GM19395 (cell line): ENCODE data around the gene ITGB3.
"Not testable (repeated sequence)": the region's sequence is repeated elsewhere in the genome, so short reads cannot be mapped to it uniquely, and the experiment has no call there.

ENCODE experiments used
- ATAC-seq: cut with Tn5 transposase; IDR thresholded peaks from one replicate; pipeline ENCODE4 v1.9.1; 2021; ENCODE audit warnings: mild to moderate bottlenecking, moderate library complexity; ENCODE audit not compliant: unreplicated experiment

Gene ITGB3

GRCh38 chr17:47243737-47244598 is 9.7 kb upstream of the ITGB3 start:
- no peak for ATAC-seq

DNA sequence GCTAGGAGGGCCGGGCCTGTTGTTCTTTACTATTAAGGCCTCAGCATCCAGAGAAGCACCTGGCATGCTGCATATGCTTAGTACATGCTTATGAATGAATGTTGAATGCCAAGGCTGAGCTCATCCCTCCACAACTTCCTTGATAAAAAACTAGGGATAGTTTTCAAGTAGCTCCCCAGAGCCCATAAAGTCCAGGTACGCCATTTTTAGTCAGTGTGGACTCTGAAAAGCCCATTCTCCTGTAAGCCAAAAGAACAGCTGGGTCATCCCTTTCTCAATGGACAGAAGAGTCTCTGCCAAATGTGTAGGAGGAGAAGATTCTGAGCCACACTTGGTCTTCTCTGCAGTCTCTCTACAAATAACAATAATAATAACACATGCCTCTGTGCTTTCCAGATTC is 8.9 kb upstream of the ITGB3 start:
- ATAC-seq = no peak

DNA sequence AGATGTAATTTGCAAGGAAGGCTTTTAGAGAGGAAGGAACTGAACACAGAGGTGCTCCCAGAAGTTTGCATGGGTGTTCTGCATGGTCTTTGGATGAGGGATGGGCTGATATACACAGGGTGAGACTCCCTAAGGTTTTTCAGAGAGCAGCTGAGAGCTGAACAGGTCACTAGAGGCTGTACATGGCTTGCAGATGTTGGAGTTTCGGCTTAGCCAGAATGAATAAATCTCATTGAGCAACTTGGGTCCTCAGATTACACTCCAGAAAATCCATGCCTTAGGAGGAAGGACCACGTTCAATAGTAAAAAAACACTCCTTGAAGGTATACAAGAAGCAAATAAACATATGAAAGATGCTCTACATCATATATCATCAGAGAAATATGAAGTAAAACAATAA is 7.5 kb upstream of the ITGB3 start:
- ATAC-seq = no peak

- ATAC-seq = no peak
Observed at GRCh38 chr17:47250855-47251254, 2.8 kb upstream of the ITGB3 start.

DNA sequence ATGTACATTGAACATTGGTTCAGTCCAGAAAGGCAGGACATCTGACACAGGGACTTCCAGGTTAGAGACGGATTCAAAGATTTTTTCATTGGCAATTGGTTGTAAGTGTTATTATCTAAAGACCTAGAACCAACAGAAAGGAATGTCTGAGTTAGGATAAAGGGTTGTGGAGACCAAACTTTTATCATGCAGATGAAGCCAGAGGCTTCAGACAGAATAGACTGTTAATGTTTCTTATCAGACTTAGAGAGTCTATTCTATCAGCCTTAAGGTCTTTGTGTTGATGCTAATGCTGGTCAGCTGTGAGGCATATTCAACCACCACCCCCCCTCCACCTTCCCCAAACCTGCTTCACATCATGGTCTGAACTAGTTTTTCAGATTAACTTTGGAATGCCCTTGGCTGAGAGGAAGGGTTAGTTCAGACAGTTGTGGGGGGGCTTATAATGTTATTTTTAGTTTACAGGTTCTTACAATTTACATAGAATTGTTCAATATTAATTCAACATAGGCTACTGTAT is 2.1 kb upstream of the ITGB3 start:
- ATAC-seq = no peak

GRCh38 chr17:47252209-47252608 is 1.4 kb upstream of the ITGB3 start:
- ATAC-seq = no peak

GRCh38 chr17:47252766-47253512 is 688 bp upstream of the ITGB3 start:
- no peak for ATAC-seq

DNA sequence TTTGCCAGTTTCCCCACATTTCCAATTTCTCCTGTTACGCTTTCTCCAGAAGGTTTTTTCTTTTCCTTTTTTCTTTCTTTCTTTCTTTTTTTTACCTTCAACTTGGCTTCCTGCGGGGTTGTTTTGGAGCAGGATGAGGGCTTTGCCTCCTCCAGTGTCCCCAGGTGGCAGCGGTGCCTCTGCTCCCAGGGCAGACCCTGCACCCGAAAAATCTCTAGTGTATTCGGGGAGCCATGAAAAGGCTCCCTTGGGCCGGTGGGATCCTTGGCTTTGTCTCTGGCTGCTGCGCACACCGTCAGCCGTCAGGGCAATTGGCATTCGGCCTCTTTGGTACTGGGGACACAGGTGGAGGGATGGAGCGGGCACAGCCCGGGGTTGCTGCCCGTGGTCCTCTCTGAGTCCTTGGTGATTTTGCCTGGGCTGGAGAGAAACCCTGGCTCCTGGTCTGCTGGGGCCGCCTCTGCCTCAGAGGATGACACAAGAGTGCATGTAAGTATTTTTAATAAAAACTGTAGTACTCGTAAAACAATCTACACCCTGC is 846 bp downstream of the ITGB3 start:
- ATAC-seq = no peak

GRCh38 chr17:47257651-47258339 is 4.2 kb downstream of the ITGB3 start:
- ATAC-seq = no peak

GRCh38 chr17:47262586-47262985 is 9.0 kb downstream of the ITGB3 start:
- ATAC-seq = no peak

DNA sequence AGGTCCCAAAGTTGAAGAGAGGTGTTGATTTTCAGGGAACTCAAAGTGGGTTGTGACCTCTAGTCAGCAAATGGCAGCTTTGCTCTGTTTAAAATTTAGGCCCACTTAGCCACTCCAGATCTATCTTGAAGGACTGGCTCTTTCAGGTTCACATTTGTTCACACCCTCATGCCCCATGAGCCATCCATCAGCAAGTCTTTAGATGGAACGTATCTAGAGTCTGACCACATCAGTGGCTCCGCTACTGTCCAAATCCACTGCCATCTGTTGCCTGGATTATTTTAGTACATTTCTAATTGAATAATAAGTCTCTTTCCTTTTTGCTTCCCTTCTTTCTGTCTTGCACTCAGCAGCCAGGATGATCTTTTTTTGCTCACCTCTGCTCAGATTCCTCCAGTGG is 10.5 kb downstream of the ITGB3 start:
- ATAC-seq = no peak

GRCh38 chr17:47265983-47266541 is 12.4 kb downstream of the ITGB3 start:
- ATAC-seq = no peak

- ATAC-seq = no peak
Observed at GRCh38 chr17:47266782-47267181, 13.2 kb downstream of the ITGB3 start.

- no peak for ATAC-seq
Observed at GRCh38 chr17:47267354-47267828, 13.8 kb downstream of the ITGB3 start.

DNA sequence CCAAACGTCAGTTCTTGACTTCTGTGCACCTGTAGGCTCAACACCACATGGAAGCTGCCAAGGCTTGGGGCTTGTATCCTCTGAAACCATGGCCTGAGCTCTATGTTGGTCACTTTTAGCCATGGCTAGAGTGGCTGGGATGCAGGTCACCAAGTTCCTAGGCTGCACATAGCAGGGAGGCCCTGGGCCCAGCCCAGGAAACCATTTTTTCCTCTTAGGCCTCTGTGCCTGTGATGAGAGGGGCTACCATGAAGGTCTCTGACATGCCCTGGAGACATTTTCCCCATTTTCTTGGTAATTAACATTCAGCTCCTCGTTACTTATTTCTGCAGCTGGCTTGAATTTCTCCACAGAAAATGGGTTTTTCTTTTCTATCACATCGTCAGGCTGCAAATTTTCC is 15.3 kb downstream of the ITGB3 start:
- ATAC-seq = not testable (repeated sequence)

DNA sequence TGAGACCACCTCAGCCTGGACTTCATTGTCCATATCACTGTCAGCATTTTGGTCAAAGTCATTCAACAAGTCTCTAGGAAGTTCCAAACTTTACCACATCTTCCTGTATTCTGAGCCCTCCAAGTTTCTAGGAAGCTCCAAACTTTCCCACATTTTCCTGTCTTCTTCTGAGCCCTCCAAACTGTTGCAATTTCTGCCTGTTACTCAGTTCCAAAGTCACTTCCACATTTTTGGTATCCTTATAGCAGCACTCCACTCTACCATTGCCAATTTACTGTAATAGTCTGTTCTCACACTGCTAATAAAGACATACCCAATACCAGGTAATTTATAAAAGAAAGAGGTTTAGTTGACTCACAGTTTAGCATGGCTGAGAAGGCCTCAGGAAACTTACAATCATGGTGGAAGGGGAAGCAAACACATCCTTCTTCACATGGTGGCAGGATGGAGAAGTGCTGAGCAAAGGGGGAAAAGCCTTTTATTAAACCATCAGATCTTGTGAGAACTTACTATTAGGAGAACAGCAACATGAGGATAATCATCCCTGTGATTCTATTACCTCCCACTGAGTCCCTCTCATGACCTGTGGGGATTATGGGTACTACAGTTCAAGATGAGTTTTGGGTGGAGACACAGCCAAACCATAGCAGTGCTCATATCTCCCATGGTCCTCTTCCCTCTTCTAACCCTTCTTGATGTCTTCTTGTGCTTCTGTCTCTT is 16.1 kb downstream of the ITGB3 start:
- not testable (repeated sequence) for ATAC-seq

GRCh38 chr17:47270946-47271705 is 17.5 kb downstream of the ITGB3 start:
- no peak for ATAC-seq

DNA sequence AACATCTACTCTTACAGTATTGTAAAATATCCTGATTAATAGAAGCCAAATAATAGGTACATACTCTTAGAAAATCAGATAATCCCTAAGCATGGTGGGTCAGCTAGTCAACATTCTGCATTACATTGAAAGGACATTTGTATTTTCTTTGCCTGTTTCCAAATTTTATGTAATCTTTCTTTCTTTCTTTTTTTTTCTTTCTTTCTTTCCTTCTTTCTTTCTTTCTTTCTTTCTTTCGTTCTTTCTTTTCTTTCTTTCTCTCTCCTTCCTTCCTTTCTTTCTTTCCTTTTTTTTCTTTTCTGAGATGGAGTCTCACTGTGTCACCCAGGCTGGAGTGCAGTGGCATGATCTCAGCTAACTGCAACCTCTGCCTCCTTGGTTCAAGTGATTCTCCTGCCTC is 18.9 kb downstream of the ITGB3 start:
- no peak for ATAC-seq

DNA sequence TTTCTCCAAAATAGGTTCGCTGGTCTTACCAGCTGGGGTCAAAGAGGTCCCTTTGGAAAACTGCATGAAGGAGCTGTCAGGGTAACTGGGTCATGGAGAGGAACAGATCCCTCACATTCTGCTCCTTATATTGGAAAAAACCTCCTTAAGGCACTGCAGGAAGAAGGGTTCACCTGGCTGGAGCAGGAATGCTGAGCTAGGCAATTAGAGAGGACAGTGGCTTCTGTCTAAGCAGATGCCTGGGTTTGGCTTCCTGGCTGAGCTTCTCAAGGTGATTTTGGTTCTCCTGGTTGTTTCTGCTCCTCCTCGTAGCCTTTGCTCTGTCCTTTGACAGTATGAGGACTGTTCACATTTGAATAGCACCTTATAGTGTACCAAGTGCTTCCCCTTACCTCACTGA is 19.6 kb downstream of the ITGB3 start:
- ATAC-seq = no peak
